Measurements from ENCODE around the gene PSME4.

PSME4 gene

DNA sequence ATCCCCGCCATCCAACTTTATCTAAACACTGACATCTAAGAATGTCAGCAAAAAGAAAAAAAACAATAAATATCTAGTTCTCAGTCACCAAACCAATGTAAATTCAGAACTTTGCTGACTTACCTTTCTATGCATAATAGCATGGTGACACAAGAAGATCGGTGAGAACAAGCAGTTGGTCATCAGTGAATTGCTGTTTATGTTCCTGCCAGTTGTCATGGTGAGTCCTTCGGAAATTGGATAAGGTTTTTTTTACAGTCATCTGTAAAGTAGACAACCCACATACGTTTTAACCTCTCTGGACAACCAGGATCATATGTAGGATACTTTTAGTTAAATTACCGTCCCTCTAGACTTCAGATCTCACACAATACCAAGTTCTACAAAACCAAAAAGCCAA is 104.8 kb downstream of the PSME4 start:
- TF ChIP-seq, protein P1, sequence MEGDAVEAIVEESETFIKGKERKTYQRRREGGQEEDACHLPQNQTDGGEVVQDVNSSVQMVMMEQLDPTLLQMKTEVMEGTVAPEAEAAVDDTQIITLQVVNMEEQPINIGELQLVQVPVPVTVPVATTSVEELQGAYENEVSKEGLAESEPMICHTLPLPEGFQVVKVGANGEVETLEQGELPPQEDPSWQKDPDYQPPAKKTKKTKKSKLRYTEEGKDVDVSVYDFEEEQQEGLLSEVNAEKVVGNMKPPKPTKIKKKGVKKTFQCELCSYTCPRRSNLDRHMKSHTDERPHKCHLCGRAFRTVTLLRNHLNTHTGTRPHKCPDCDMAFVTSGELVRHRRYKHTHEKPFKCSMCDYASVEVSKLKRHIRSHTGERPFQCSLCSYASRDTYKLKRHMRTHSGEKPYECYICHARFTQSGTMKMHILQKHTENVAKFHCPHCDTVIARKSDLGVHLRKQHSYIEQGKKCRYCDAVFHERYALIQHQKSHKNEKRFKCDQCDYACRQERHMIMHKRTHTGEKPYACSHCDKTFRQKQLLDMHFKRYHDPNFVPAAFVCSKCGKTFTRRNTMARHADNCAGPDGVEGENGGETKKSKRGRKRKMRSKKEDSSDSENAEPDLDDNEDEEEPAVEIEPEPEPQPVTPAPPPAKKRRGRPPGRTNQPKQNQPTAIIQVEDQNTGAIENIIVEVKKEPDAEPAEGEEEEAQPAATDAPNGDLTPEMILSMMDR (IDR thresholded peaks at IDR 0.05; ENCODE audit: low read depth, low read length): no peak

DNA sequence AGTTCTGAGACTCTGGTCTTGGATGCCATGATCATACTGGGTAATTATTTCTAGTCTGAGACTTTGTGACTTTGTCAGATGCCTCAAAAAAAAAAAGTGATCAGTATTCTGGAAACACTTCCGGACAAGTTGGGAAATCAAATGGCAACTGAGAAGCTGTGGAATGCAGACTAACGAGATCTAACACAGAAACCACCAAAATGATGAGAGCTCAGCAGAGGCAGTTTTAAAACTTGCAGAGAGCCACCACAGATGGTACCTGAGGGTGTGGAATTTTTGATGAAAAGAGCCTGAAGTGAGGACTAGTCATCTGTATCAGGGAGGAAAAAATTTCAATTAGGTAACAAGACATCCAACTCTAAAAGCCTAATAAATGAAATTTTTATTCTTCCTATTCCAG is 105.5 kb downstream of the PSME4 start:
- DNase-seq (ENCODE audit: extremely low read depth, low read depth): no peak
- TF ChIP-seq, protein P1 (IDR thresholded peaks at IDR 0.05; ENCODE audit: low read depth, low read length): no peak

More for the DNA sequence above, 104.8 kb downstream of the PSME4 start:
- DNase-seq (ENCODE audit: extremely low read depth, low read depth): no peak

DNA sequence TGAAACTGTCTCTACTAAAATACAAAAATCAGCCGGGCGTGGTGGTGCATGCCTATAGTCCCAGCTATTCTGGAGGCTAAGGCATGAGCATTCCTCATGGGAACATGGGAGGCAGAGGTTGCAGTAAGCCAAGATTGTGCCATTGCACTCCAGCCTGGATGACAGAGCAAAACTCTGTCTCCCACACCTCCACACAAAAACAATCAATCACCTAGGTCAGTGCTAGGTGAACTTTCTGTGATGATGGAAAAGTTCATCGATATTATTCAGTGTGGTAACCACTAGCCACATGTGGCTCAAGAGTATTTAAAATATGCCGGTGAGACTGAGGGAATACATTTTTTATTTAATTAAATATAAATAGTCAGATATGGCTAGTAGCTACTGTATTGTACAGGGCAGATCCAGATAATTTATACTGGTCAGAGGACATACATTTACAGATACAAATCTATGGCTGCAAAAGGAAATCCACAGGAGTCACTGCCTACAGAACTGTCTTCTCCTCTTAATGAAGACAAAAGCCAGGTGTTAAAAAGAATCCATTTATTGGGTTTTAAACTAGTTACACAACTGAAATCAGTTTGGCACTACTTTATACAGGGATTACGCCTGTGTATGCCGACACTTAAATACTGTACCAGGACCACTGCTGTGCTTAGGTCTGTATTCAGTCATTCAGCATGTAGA is 107.1 kb downstream of the PSME4 start:
- TF ChIP-seq, protein P1 (IDR thresholded peaks at IDR 0.05; ENCODE audit: low read depth, low read length): no peak

DNA sequence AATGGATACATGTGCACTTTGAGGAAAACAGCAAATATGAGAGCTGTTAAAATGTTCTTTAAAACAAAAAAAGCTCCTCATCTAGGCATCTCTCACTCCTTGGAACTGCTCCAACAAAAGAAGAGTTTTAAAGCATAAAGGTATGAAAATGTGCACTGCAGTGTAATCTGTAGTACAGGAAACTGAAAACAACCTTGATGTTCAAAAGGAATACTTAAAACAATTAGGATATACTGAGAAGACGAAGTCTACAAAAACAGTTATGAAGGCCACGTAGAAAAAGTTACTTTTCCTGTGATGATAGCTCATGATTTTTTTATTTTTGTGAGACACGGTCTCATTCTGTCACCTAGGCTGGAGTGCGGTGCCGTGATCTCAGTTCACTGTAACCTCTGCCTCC is 109.0 kb downstream of the PSME4 start:
- no peak for DNase-seq (ENCODE audit: extremely low read depth, low read depth)
- TF ChIP-seq, protein P1 (IDR thresholded peaks at IDR 0.05; ENCODE audit: low read depth, low read length): no peak

More for the DNA sequence above, 107.1 kb downstream of the PSME4 start:
- no peak for DNase-seq (ENCODE audit: extremely low read depth, low read depth)

DNA sequence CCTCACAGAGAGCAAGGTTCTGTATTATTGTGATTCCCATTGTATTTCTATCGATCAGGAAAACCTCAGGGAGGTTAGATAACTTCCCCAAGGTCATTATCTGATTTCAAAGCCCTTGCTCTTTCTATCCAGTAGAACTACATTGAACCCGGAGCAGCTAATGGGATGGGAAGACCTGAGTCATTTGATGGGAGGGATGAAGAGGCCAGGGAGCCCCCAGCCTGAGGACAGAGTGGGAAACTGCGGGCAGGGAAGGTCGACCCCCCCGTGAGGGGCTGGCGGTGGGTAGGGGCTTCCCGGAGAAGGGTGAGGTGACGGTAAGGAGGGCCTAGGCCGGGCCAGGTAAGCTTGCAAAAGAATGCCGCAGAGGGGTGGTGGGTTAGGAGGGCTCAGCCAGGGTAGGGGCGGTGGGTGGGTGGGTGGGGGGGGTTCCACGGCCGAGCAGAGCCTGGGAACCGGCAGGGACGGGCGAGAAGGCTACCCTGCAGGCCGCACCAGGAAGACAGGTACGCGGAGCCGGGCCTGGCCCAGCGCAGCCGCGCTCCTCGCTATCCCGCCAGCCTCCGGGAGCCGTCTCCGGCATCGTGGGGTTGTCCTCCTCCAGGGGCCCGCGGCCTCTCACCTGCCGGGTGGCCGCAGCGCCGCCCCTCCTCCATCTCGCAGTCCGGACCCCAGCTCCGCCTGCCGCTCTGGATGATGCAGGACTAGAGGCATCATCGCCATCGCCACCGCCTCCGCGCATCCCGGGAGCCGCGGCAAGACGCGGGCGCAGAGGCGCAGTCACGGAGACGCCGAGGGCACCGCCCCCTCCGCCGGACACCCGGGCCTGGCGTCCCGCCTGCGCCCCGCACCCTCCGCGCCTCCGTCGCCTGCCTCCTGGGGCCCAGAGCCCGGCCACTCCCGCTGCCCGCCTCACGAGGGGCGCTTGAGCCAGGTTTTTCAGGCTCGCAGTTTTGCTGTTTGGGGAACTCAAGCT is 111.3 kb downstream of the PSME4 start, which contains the start of gene GPR75:
Gene GPR75 (minus strand): TSS at position 762 of the 976 bp plus-strand sequence. CDS start 5,211 bp downstream, outside the sequence.
- no peak for DNase-seq (ENCODE audit: extremely low read depth, low read depth)
- TF ChIP-seq, protein P1 (IDR thresholded peaks at IDR 0.05; ENCODE audit: low read depth, low read length): no peak; the same call in 1 of the 2 replicates

DNA sequence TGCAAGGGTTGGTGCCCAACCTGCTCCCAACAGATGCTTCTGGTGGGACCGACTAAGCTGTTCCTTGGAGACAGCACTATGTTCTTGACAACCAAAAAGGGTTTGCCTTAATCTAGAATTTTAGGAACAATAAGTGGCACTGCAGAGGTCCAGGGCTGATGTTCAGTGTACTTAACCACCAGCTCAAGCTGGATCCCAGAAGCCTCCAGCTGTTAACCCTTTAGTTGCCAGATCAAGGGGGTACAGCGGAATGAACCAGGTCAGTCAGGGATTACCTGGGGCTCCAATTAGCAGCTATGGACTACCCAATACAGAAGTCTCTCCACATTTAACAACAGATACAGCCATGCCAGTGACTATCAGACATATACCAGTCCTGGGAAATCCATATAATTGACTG is 114.5 kb downstream of the PSME4 start:
- no peak for DNase-seq (ENCODE audit: extremely low read depth, low read depth)
- TF ChIP-seq, protein P1 (IDR thresholded peaks at IDR 0.05; ENCODE audit: low read depth, low read length): no peak

DNA sequence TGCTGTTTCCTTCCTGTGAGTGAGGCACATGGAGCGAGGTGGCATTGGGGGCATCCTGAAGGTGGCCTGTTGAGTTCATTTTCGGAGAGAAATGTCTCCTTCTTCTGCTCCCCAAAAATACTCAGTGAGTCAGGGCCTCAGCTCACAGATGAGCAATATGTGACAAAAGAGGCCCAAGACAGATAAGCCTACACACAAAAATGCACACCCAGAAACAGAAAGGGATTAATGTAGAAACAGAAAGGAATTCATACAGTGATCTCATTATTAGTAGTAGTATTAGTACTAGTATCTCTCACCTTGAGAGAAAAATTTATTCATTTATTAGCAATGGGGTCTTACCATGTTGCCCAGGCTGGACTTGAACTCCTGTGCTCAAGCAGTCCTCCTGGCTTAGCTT is 116.1 kb downstream of the PSME4 start:
- TF ChIP-seq, protein P1 (IDR thresholded peaks at IDR 0.05; ENCODE audit: low read depth, low read length): no peak
- DNase-seq (ENCODE audit: extremely low read depth, low read depth): no peak

Data from AG09319 (cell line).